Measurements from ENCODE around the gene TOMM20. TPM values are rescaled to one million over a fixed set of nuclear protein-coding genes. Genes with fewer than 3 reads are reported as not detected.

Gene TOMM20
- total and polyA plus RNA-seq, 9 of the 15 experiments (the other 6 are each of a cell fraction or from before 2014, with no cell fraction given), result 70.6 to 334 (median 159) TPM

GRCh38 chr1:235160957-235161684 is 32.5 kb upstream of the TOMM20 start, which contains the start of gene RBM34 (continued):
- TF ChIP-seq SETDB1 (IDR thresholded peaks at IDR 0.05; ENCODE audit: low read length) (peak; percentile 11), RFX5 (IDR thresholded peaks at IDR 0.05; ENCODE audit: low read depth, low read length) (no peak), ZNF609 (CRISPR knock-in tag; IDR thresholded peaks at IDR 0.05; ENCODE audit: borderline replicate concordance) (peak; percentile 36; the same call in 1 of the 2 replicates), SMAD4 (CRISPR knock-in tag; conservative IDR thresholded peaks at IDR 0.05) (peak; percentile 71; the same call in 1 of the 2 replicates), MED1 (CRISPR knock-in tag; IDR thresholded peaks at IDR 0.05; ENCODE audit: borderline replicate concordance) (no peak), TAF15 (IDR thresholded peaks at IDR 0.05; ENCODE audit: low read depth, low read length) (no peak), ZSCAN32 (CRISPR knock-in tag; IDR thresholded peaks at IDR 0.05) (0 out of 2 replicates have a peak, but pooled peaks have one; percentile 45), MAFF (IDR thresholded peaks at IDR 0.05; ENCODE audit: low read length) (no peak), ZBTB8A (IDR thresholded peaks at IDR 0.05; ENCODE audit: partially characterized antibody) (no peak), ZNF174 (CRISPR knock-in tag; IDR thresholded peaks at IDR 0.05) (0 out of 2 replicates have a peak, but pooled peaks have one; percentile 63), TSHZ1 (CRISPR knock-in tag; IDR thresholded peaks at IDR 0.05) (no peak), HCFC1 (IDR thresholded peaks at IDR 0.05; ENCODE audit: low read depth, low read length) (peak; percentile 67), ETV5 (CRISPR knock-in tag; IDR thresholded peaks at IDR 0.05; ENCODE audit: low read depth) (peak; percentile 87), C11orf30 (IDR thresholded peaks at IDR 0.05; ENCODE audit: low read depth) (peak; percentile 78), NFIC (IDR thresholded peaks at IDR 0.05) (peak; percentile 80), TEAD4 (IDR thresholded peaks at IDR 0.05; ENCODE audit: low read length) (no peak), TEAD4 (CRISPR knock-in tag; IDR thresholded peaks at IDR 0.05; ENCODE audit: borderline replicate concordance) (no peak), MEIS2 (IDR thresholded peaks at IDR 0.05; ENCODE audit: partially characterized antibody) (no peak), ETV6 (IDR thresholded peaks at IDR 0.05; ENCODE audit: borderline replicate concordance in 1 of 2, low read depth in 2 of 2, low read length in 1 of 2) (peak; percentile 56 to 70; a peak in 1 of 4 replicates), ETV6 (CRISPR knock-in tag; IDR thresholded peaks at IDR 0.05; ENCODE audit: borderline replicate concordance) (no peak), ZNF175 (CRISPR knock-in tag; IDR thresholded peaks at IDR 0.05; ENCODE audit: low read depth) (peak; percentile 77; the same call in 1 of the 2 replicates)
